GM19328 (cell line): ENCODE data around the gene TREML2.

Experiments used
- ATAC-seq: cut with Tn5 transposase; IDR thresholded peaks from one replicate; pipeline ENCODE4 v1.9.1; 2021; ENCODE audit warnings: mild to moderate bottlenecking, moderate library complexity; ENCODE audit not compliant: unreplicated experiment

Gene TREML2

GRCh38 chr6:41153451-41153850 is 47.5 kb downstream of the TREML2 start:
- ATAC-seq, result no peak

- no peak for ATAC-seq
Observed at GRCh38 chr6:41150671-41151070, 50.3 kb downstream of the TREML2 start.

GRCh38 chr6:41147917-41148316 is 53.0 kb downstream of the TREML2 start:
- no peak for ATAC-seq
